HG02610 (cell line): Measurements from ENCODE around the gene CUX1.
"Not testable (repeated sequence)": the region's sequence is repeated elsewhere in the genome, so short reads cannot be mapped to it uniquely, and the experiment has no call there.

Source experiments
- ATAC-seq: cut with Tn5 transposase; IDR thresholded peaks from one replicate; pipeline ENCODE4 v1.9.1; 2021; ENCODE audit warnings: mild to moderate bottlenecking, moderate library complexity; ENCODE audit not compliant: unreplicated experiment

The CUX1 gene

GRCh38 chr7:102036958-102037357 lies 219.5 kb downstream of the CUX1 start:
- ATAC-seq: no peak

- ATAC-seq: no peak
Measured at GRCh38 chr7:102039706-102040105, 222.3 kb downstream of the CUX1 start.

- ATAC-seq: no peak
Measured at GRCh38 chr7:102040569-102040968, 223.1 kb downstream of the CUX1 start.

- no peak for ATAC-seq
Measured at GRCh38 chr7:102042016-102042656, 224.7 kb downstream of the CUX1 start.

GRCh38 chr7:102042796-102043195 lies 225.4 kb downstream of the CUX1 start:
- ATAC-seq: not testable (repeated sequence)

GRCh38 chr7:102044641-102044983 lies 227.2 kb downstream of the CUX1 start:
- ATAC-seq: no peak

GRCh38 chr7:102044984-102045673 lies 227.7 kb downstream of the CUX1 start:
- no peak for ATAC-seq

- peak; percentile 55 for ATAC-seq
Measured at GRCh38 chr7:102045681-102046372, 228.4 kb downstream of the CUX1 start.

GRCh38 chr7:102046373-102047117 lies 229.1 kb downstream of the CUX1 start:
- ATAC-seq: no peak

- no peak for ATAC-seq
Measured at GRCh38 chr7:102047167-102047566, 229.7 kb downstream of the CUX1 start.

GRCh38 chr7:102049765-102050164 lies 232.3 kb downstream of the CUX1 start:
- ATAC-seq: no peak

- no peak for ATAC-seq
Measured at GRCh38 chr7:102050864-102051460, 233.5 kb downstream of the CUX1 start.

- ATAC-seq: not testable (repeated sequence)
Measured at GRCh38 chr7:102051736-102052135, 234.3 kb downstream of the CUX1 start.

GRCh38 chr7:102054158-102054557 lies 236.7 kb downstream of the CUX1 start:
- no peak for ATAC-seq

GRCh38 chr7:102055181-102055976 lies 238.0 kb downstream of the CUX1 start:
- ATAC-seq: peak; percentile 41

- ATAC-seq: no peak
Measured at GRCh38 chr7:102059524-102059923, 242.1 kb downstream of the CUX1 start.

- peak; percentile 6 for ATAC-seq
Measured at GRCh38 chr7:102061354-102061945, 244.0 kb downstream of the CUX1 start.

GRCh38 chr7:102061981-102062390 lies 244.6 kb downstream of the CUX1 start:
- ATAC-seq: peak; percentile 88

GRCh38 chr7:102063690-102064180 lies 246.3 kb downstream of the CUX1 start:
- no peak for ATAC-seq
